H9 (cell line): ENCODE data around the gene RPGRIP1L. TPM values are rescaled to one million over a fixed set of nuclear protein-coding genes. Genes with fewer than 3 reads are reported as not detected.

Experiments
- DNase-seq: peaks from one replicate; pipeline ENCODE4 v3.0.0-alpha.2; 2017
- H2AFZ ChIP-seq: one replicate; pipeline ENCODE4 v1.6.1; 2013; ENCODE audit warnings: mild to moderate bottlenecking, low read length, control low read depth, moderate library complexity
- H2AK5ac ChIP-seq: 2 replicates; pipeline ENCODE4 v1.6.1; 2013; ENCODE audit warnings: low read length, control low read depth, mixed read lengths; ENCODE audit not compliant: insufficient read length
- H2BK120ac ChIP-seq: one replicate; pipeline ENCODE4 v1.6.1; 2013; ENCODE audit warnings: low read depth, mild to moderate bottlenecking, low read length, control low read depth, inconsistent platforms; ENCODE audit not compliant: poor library complexity, severe bottlenecking
- H2BK12ac ChIP-seq: 2 replicates; pipeline ENCODE4 v1.6.1; 2013; ENCODE audit warnings: low read length, control low read depth, mixed read lengths, low read depth; ENCODE audit not compliant: insufficient read length
- H2BK15ac ChIP-seq: 2 replicates; pipeline ENCODE4 v1.6.1; 2013; ENCODE audit warnings: low read depth, low read length, control low read depth
- H2BK20ac ChIP-seq: one replicate; pipeline ENCODE4 v1.6.1; 2013; ENCODE audit warnings: low read depth, mild to moderate bottlenecking, low read length, control low read depth, inconsistent platforms; ENCODE audit not compliant: poor library complexity, severe bottlenecking
- H2BK5ac ChIP-seq: 2 replicates; pipeline ENCODE4 v1.6.1; 2013; ENCODE audit warnings: low read length, control low read depth, mixed read lengths; ENCODE audit not compliant: insufficient read length
- H3K14ac ChIP-seq: 2 replicates; pipeline ENCODE4 v1.6.1; 2013; ENCODE audit warnings: low read length, control low read depth; ENCODE audit not compliant: insufficient read depth
- H3K18ac ChIP-seq: 2 replicates; pipeline ENCODE4 v1.6.1; 2013; ENCODE audit warnings: low read depth, mild to moderate bottlenecking, mixed read lengths, low read length, control low read depth; ENCODE audit not compliant: insufficient read length
- H3K23ac ChIP-seq: 2 replicates; pipeline ENCODE4 v1.6.1; 2013; ENCODE audit warnings: low read length, control low read depth, mixed read lengths, low read depth; ENCODE audit not compliant: insufficient read length
- H3K23me2 ChIP-seq: 2 replicates; pipeline ENCODE4 v1.6.1; 2013; ENCODE audit warnings: low read depth, mild to moderate bottlenecking, mixed read lengths, low read length, control low read depth; ENCODE audit not compliant: insufficient read length, poor library complexity, severe bottlenecking
- H3K27ac ChIP-seq: 2 replicates; pipeline ENCODE4 v1.5.1; 2013; ENCODE audit warnings: low read length, control low read depth, mixed read lengths, low read depth; ENCODE audit not compliant: insufficient read length
- H3K27me3 ChIP-seq: 2 replicates; pipeline ENCODE4 v1.6.1; 2013; ENCODE audit warnings: low read length, control low read depth, inconsistent platforms; ENCODE audit not compliant: insufficient read depth
- H3K4ac ChIP-seq: 2 replicates; pipeline ENCODE4 v1.6.1; 2013; ENCODE audit warnings: low read depth, mild to moderate bottlenecking, control low read depth, inconsistent platforms, low read length, moderate library complexity
- H3K4me1 ChIP-seq: 2 replicates; pipeline ENCODE4 v1.6.1; 2013; ENCODE audit warnings: low read length, control low read depth, inconsistent platforms; ENCODE audit not compliant: insufficient read depth
- H3K4me2 ChIP-seq: 2 replicates; pipeline ENCODE4 v1.6.1; 2013; ENCODE audit warnings: low read length, control low read depth, mixed read lengths; ENCODE audit not compliant: insufficient read length, insufficient read depth
- H3K56ac ChIP-seq: 2 replicates; pipeline ENCODE4 v1.6.1; 2013; ENCODE audit warnings: low read depth, mild to moderate bottlenecking, mixed read lengths, low read length, control low read depth; ENCODE audit not compliant: insufficient read length
- H3K79me1 ChIP-seq: 2 replicates; pipeline ENCODE4 v1.6.1; 2013; ENCODE audit warnings: low read depth, mild to moderate bottlenecking, moderate library complexity, low read length, control low read depth, inconsistent platforms; ENCODE audit not compliant: insufficient read depth, poor library complexity, severe bottlenecking
- H3K79me2 ChIP-seq: 2 replicates; pipeline ENCODE4 v1.6.1; 2013; ENCODE audit warnings: low read length, control low read depth, inconsistent platforms; ENCODE audit not compliant: insufficient read depth
- H3K9ac ChIP-seq: 2 replicates; pipeline ENCODE4 v1.6.1; 2013; ENCODE audit warnings: low read length, control low read depth, mixed read lengths; ENCODE audit not compliant: insufficient read length; ENCODE audit errors: extremely low read depth
- H3K9me3 ChIP-seq: one replicate; pipeline ENCODE4 v1.6.1; 2013; ENCODE audit warnings: low read depth, low read length, inconsistent platforms; ENCODE audit not compliant: control insufficient read depth
- H3T11ph ChIP-seq: one replicate; pipeline ENCODE4 v1.6.1; 2013; ENCODE audit warnings: mild to moderate bottlenecking, low read length, control low read depth, inconsistent platforms
- H4K20me1 ChIP-seq: one replicate; pipeline ENCODE4 v1.6.1; 2013; ENCODE audit not compliant: control insufficient read depth, insufficient read length, insufficient read depth
- H4K5ac ChIP-seq: 2 replicates; pipeline ENCODE4 v1.6.1; 2013; ENCODE audit warnings: low read depth, mild to moderate bottlenecking, mixed read lengths, low read length, control low read depth; ENCODE audit not compliant: insufficient read length
- H4K8ac ChIP-seq: replicated peaks from 2 replicates; pipeline ENCODE4 v1.6.1; 2013; ENCODE audit warnings: low read length, control low read depth, mixed read lengths, low read depth; ENCODE audit not compliant: insufficient read length
- H4K91ac ChIP-seq: 2 replicates; pipeline ENCODE4 v1.6.1; 2013; ENCODE audit warnings: low read depth, mild to moderate bottlenecking, moderate library complexity, mixed read lengths, low read length, control low read depth; ENCODE audit not compliant: insufficient read length
- H3K27ac Mint-ChIP-seq, 3 experiments: 2 replicates in 2 of 3; 3 replicates in 1 of 3; pipeline ENCODE4 v1.8.0; 2020 to 2021; ENCODE audit warnings: mixed read lengths in 3 of 3, mild to moderate bottlenecking in 1 of 3, moderate library complexity in 1 of 3
- H3K27me3 Mint-ChIP-seq: 2 replicates; pipeline ENCODE4 v1.8.0; 2021; ENCODE audit warnings: low read depth, mild to moderate bottlenecking, moderate library complexity, mixed read lengths
- H3K36me3 Mint-ChIP-seq, 3 experiments: 2 replicates in 2 of 3; 3 replicates in 1 of 3; pipeline ENCODE4 v1.8.0; 2020 to 2021; ENCODE audit warnings: low read depth in 3 of 3, mixed read lengths in 3 of 3; ENCODE audit not compliant: insufficient read depth in 1 of 3
- H3K4me1 Mint-ChIP-seq, 2 experiments: 2 replicates each; pipeline ENCODE4 v1.8.0; 2020; ENCODE audit warnings: mixed read lengths in 2 of 2
- H3K4me3 Mint-ChIP-seq, 2 experiments: 2 replicates in 1 of 2; 3 replicates in 1 of 2; pipeline ENCODE4 v1.8.0; 2020 to 2021; ENCODE audit warnings: mild to moderate bottlenecking in 2 of 2, mixed read lengths in 2 of 2, moderate library complexity in 1 of 2
- H3K9me3 Mint-ChIP-seq, 2 experiments: 2 replicates in 1 of 2; 3 replicates in 1 of 2; pipeline ENCODE4 v1.8.0; 2020; ENCODE audit warnings: mild to moderate bottlenecking in 2 of 2, mixed read lengths in 2 of 2, moderate library complexity in 1 of 2
- total RNA-seq: library from RNA; stranded (reverse); gene quantifications from 2 replicates; pipeline ENCODE4 v1.2.1, GENCODE V29; 2021
- TF ChIP-seq, protein P1 (sequence below): fragments of 200-600 bp; sonication (generic); conservative IDR thresholded peaks from 3 replicates; pipeline ENCODE4 v1.8.0; 2021; ENCODE audit warnings: antibody characterized with exemption, mild to moderate bottlenecking

Gene RPGRIP1L
- total RNA-seq, 1 experiment from 2014 or later: 11.7 TPM

DNA sequence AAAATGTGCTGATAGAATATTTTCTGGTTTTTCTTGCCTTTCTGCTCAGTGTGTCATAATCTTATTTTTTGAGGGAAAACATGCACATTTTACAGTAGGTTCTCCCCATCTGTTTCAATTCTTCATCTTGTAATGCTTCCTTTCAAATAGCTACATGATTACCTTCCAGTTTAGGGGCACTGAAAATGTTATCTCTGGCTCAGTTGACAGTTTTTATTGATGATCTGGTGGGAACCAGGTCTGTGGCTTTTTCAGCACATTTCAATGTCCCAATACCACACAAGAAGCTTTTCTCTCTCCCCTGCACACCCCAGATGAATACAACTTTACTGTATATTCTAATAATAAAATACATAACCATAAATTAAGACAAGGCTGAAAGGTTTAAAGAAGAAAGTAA, 36.8 kb upstream of the RPGRIP1L start:
- peaks cover 17 to 23% of the 10 kb centered on the region in 2 experiments for H3K4me1 Mint-ChIP-seq
- no peak overlapping the region for H3K27ac Mint-ChIP-seq
- H3K56ac ChIP-seq: no peak overlapping the region
- no peaks in the 10 kb centered on the region for H3K79me2 ChIP-seq
- H4K8ac ChIP-seq: no peak overlapping the region
- H3K4ac ChIP-seq: no peak overlapping the region
- no peak overlapping the region for H3K4me2 ChIP-seq
- DNase-seq: no peak
- no peak overlapping the region for H2BK15ac ChIP-seq
- no peak overlapping the region for H3K4me3 Mint-ChIP-seq
- TF ChIP-seq, protein P1, sequence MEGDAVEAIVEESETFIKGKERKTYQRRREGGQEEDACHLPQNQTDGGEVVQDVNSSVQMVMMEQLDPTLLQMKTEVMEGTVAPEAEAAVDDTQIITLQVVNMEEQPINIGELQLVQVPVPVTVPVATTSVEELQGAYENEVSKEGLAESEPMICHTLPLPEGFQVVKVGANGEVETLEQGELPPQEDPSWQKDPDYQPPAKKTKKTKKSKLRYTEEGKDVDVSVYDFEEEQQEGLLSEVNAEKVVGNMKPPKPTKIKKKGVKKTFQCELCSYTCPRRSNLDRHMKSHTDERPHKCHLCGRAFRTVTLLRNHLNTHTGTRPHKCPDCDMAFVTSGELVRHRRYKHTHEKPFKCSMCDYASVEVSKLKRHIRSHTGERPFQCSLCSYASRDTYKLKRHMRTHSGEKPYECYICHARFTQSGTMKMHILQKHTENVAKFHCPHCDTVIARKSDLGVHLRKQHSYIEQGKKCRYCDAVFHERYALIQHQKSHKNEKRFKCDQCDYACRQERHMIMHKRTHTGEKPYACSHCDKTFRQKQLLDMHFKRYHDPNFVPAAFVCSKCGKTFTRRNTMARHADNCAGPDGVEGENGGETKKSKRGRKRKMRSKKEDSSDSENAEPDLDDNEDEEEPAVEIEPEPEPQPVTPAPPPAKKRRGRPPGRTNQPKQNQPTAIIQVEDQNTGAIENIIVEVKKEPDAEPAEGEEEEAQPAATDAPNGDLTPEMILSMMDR: no peak
- no peak overlapping the region for H2BK12ac ChIP-seq
- no peaks in the 10 kb centered on the region for H3K27me3 Mint-ChIP-seq
- no peak overlapping the region for H2BK20ac ChIP-seq
- no peak overlapping the region for H3K14ac ChIP-seq
- no peak overlapping the region for H4K91ac ChIP-seq
- no peak overlapping the region for H2AK5ac ChIP-seq
- H3K9ac ChIP-seq: no peak overlapping the region
- no peaks in the 10 kb centered on the region for H3K79me1 ChIP-seq
- no peaks in the 10 kb centered on the region for H3K9me3 ChIP-seq
- H2AFZ ChIP-seq: no peak overlapping the region
- no peaks in the 10 kb centered on the region for H3K9me3 Mint-ChIP-seq
- H3K23me2 ChIP-seq: no peaks in the 10 kb centered on the region
- H3K27ac ChIP-seq: no peak overlapping the region
- H2BK5ac ChIP-seq: no peak overlapping the region
- H2BK120ac ChIP-seq: no peak overlapping the region
- H3T11ph ChIP-seq: no peak overlapping the region
- no peak overlapping the region for H3K18ac ChIP-seq
- no peaks in the 10 kb centered on the region for H3K27me3 ChIP-seq
- H3K4me1 ChIP-seq: peaks cover 3% of the 10 kb centered on the region; the same call in 1 of the 2 replicates
- H3K23ac ChIP-seq: no peak overlapping the region
- H4K20me1 ChIP-seq: no peaks in the 10 kb centered on the region
- no peak overlapping the region for H4K5ac ChIP-seq
- no peaks in the 10 kb centered on the region for H3K36me3 Mint-ChIP-seq
